ENCODE results near the gene OFD1.
A peak's percentile ranks its signal among the peaks of the same experiment; 100 is the strongest.

OFD1 gene

GRCh38 chrX:13734278-13735172 is at the start of gene OFD1, which contains the start of gene TRAPPC2:
TSS of gene OFD1 (plus strand) at chrX:13734748. CDS start at chrX:13735072, 324 bp downstream.
TSS of gene TRAPPC2 (minus strand) at chrX:13734620. CDS start at chrX:13719963, 14,657 bp downstream.
- intact Hi-C loops (cut with DNase I) = no loop called here
- DNase-seq = peak; percentile 79 to 95 (median 89)

DNA sequence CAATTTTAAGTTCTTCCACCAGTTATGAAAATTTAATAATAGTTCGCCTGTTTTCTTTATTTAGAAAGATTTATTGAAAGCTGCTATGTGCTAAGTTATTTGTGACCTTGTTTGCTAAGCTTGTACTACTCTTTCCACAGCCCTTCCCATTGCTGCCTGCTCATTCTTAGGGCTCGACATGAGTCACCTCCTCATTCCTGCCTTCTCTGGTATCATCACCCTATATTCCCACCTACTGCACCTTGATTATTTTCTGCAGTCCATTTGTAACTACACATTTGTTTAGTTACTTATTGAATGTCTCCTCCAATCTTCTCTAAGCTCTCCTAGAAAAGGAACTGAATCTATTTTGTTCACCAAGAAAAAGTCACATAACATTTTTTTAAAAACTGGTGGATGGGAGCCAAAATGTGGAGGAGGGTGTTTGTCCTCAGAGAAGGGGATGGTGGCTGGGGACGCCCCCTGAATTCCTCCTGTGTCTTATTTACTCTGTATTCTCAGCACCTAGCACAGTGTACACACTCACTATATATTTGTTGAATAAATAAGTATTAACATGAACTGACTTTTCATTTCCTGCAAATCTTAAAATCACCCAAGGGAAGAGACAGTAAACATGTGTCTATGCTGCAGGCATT is 49.3 kb upstream of the OFD1 start:
- intact Hi-C loops (cut with DNase I) = no loop called here
- DNase-seq = no peak

- no peak for DNase-seq
- intact Hi-C loops (cut with DNase I) = no loop called here
Observed at GRCh38 chrX:13687203-13687602, 47.3 kb upstream of the OFD1 start.

DNA sequence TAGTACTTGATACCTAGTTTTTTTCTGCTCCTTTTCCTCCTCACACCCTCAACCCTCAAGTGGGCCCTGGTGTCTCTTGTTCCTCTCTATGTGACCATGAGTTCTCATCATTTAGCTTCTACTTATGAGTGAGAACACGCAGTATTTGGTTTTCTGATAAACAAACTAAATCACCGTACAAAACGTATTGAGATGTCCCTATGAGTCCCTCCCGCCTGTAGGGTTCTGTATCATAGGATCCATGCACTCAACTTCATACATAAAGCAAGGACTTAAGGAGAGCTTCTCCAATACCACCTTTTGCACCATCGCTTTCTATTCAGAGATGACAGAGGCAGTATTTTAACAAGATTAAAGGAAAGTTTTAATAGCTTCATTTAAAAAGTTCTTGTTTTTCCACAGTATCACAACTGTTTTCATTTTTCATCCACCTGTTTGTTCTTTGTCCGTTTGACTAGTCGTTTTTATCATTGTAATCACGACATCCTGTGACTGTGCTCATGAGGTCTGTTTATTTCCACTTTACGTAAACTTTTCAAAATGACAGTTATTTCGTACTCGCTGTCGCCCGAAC is 46.1 kb upstream of the OFD1 start:
- intact Hi-C loops (cut with DNase I) = no loop called here
- DNase-seq = no peak

DNA sequence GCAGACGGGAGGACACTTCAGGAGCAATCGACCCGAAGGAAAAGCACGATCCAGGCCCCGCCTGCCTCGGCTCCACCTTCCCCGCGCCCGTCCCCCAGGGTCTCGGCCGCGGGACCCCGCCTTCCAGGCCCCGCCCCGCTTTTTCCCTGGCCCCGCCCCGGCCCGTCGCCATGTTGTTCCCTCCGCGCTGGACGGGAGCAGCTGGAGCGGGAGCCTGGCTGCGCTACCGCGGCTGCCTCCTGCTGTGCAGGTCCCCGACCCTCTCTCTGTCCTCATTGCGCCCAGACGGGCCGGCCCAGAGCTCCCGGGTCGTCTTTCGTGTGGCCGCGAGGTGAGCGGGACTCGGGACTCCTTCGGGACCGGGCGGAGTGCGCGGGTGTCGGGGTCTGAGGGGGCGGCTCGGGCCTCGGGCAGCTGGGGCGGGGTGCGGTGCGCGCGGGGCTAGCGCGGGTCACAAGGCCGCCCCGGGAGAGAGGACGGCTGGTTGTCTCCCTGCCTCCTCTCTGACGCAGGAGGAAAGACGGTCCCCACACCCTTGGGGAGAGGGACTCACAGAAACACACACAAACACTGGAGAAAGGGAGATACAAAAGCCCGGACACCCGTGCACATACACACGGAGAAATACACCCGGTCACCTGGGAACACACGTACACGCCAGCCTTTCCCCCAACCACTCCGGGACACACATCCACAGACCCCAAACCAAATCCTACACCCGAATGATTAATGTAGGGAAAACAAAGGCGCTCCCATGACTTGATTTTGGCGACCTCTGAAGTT is 45.4 kb upstream of the OFD1 start, which contains the start of gene RAB9A:
Gene RAB9A, plus strand, starts transcription at position 171 of the 783 bp plus-strand sequence. CDS start 19,619 bp downstream, outside the sequence.
- intact Hi-C loops (cut with DNase I) = no loop called here
- DNase-seq = peak; percentile 52 to 92 (median 85)

- intact Hi-C loops (cut with DNase I) = no loop called here
- no peak for DNase-seq
Observed at GRCh38 chrX:13689741-13690211, 44.8 kb upstream of the OFD1 start.

DNA sequence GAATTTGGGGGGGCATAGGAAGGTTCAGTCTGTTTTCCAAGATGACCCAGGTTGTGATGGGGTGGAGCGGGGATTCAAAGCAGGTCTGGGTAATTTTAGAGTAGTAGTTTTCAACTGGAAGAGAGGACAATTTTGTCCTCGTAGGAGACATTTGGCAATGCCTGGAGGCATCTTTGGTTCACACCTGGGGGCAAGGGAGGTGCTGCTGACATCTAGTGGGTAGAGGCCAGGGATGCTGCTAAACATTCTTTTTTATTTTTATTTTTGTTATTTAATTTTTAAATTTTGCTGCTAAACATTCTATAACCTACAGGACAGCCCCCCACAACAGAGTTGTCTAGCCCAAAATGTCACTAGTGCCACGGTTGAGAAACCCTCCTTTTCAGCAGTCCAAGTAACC is 43.7 kb upstream of the OFD1 start:
- intact Hi-C loops (cut with DNase I) = no loop called here
- DNase-seq = no peak

DNA sequence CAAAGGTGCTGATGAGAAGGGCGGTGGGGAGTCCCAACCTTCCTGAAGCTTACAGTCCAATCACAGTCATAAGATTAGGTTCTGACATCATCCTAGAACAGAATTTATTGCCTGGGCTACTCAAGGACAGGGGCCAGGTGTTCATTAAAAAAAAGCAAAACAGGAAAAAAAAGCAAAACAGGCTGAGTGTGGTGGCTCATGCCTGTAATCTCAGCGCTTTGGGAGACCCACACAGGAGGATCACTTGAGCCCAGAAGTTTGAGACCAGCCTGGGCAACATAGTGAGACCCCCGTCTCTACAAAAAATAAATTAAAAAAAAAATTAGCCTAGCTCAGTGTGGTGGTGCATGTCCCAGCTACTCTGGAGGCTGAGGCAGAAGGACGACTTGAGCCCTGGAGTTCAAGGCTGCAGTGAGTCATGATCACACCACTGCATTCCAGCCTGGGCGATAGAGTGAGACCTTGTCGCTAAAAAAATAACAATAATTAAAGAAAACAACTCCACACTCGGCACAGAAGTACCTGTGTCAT is 42.6 kb upstream of the OFD1 start:
- DNase-seq = no peak
- intact Hi-C loops (cut with DNase I) = no loop called here

- intact Hi-C loops (cut with DNase I) = no loop called here
- DNase-seq = no peak
Observed at GRCh38 chrX:13692771-13693231, 41.7 kb upstream of the OFD1 start.

DNA sequence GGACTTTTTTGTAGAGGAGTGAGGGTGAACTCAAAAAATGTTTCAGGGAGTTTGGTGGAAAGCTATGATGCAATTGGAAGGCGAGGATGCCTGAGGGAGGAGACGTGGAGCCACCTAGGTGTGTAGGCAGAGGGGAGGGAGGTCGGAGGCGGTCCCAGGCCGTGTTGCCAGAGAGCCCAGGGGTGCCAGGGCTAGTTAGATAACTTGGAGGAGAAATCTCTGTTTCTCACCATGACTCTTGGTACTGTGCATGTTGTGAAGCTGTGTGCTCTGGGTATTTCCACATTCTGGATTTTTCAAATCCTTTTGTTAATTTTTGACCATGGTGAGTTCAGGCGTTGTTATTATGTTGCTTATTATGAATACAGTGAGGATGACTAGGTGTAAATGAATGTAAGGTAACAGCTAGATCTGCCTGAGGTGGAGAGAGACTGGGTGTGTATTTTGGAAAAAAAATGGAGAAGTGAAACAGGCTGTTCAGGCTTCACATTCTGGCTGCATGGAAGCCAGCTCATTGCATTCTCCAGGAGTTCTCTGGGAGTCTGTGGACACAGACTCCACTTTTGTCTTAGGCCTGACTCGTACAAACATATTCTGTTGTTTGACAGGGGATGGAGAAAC is 41.1 kb upstream of the OFD1 start:
- intact Hi-C loops (cut with DNase I) = no loop called here
- peak in 2 of 42 donors; percentile 14 to 15 for DNase-seq

DNA sequence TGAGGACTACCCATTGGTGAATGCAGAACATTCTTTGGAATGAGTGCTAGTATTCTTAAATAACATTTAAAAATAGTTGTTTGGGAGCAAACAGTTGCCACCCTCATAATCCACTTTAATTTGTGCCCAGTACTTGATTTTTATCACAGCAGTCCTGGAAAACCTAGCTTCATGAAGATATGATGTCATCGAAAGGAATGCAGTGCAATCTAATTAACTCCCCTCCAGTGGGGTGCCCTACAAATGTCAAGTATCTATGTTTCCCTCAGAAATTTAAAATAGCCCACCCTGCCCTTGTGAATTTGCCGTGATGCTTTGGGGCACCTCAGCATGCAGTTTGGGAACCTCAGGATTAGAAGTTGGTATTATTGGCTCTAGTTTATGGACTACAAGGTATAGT is 40.2 kb upstream of the OFD1 start:
- DNase-seq = no peak
- intact Hi-C loops (cut with DNase I) = no loop called here

- no peak for DNase-seq
- intact Hi-C loops (cut with DNase I) = no loop called here
Observed at GRCh38 chrX:13694983-13695382, 39.6 kb upstream of the OFD1 start.

DNA sequence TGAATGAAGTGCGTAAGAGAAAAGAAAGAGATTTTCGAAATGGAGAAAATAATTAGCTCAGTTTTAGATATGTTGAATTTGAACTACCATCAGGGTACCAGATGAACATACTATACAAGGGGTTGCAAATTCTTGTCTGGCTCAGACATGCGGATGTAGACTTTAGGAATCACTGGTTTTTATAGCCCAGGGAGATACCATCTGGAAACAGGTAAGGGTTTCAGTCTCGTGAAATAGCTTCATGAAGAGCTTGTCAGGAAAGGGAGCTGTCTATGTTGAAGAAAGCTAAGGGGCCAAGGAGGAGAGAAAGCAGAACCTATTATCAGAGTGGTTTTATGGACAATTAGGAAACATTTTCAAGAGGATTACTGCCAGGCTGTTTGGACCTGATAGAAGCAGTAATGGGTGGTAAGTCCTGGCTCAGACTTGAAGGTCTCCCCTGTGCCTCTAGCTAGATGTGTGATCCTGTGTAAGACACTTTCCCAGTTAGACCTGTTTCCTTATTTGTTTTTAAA is 38.9 kb upstream of the OFD1 start:
- DNase-seq = no peak
- intact Hi-C loops (cut with DNase I) = no loop called here

- no peak for DNase-seq
- intact Hi-C loops (cut with DNase I) = no loop called here
Observed at GRCh38 chrX:13697455-13697854, 37.1 kb upstream of the OFD1 start.

- no peak for DNase-seq
- intact Hi-C loops (cut with DNase I) = no loop called here
Observed at GRCh38 chrX:13697976-13698375, 36.6 kb upstream of the OFD1 start.

- no peak for DNase-seq
Observed at GRCh38 chrX:13698432-13698831, 36.1 kb upstream of the OFD1 start.

GRCh38 chrX:13699183-13699826 is 35.2 kb upstream of the OFD1 start:
- no peak for DNase-seq
- intact Hi-C loops (cut with DNase I) = no loop called here

More at GRCh38 chrX:13698432-13698831, 36.1 kb upstream of the OFD1 start:
- intact Hi-C loops (cut with DNase I) = no loop called here

DNA sequence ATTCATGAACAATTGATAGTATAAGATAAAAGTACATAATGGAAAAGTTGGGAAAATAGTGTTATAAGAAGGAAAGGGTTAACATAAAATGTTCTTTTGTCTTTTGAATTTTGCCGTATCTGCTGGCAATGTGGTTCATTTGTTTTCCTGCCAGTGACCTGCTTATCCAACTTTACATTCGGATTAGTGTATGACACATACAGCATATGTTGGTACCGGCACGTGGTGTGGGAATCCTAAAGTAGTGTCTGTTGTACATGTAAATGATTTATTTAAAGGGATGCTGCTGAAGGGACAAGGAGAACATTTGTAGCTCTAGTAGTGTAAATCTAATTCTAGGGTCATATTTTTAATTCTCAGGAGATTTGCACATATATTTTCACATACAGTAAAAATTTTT is 34.2 kb upstream of the OFD1 start:
- DNase-seq = no peak
- intact Hi-C loops (cut with DNase I) = no loop called here

All from head of caudate nucleus (tissue), 42 donors.